ENCODE data around the gene BRD3OS. TPM values are rescaled to one million over a fixed set of nuclear protein-coding genes. Genes with fewer than 3 reads are reported as not detected.

The BRD3OS gene
- total and polyA plus RNA-seq, 2 of the 4 experiments (the other 2 are of a cell fraction): 15.8 to 20.7 TPM

- no peak overlapping the region for H2BK20ac ChIP-seq (ENCODE audit: low read depth, low read length)
- no peak overlapping the region for H2BK120ac ChIP-seq (ENCODE audit: low read depth, low read length)
- H3K36me3 ChIP-seq (ENCODE audit: control insufficient read depth, insufficient read depth, low read length): no peaks in the 10 kb centered on the region
- in situ Hi-C loops (cut with MboI; ENCODE audit: low sequenced_read_pairs): no loop called here
- H2BK15ac ChIP-seq (ENCODE audit: low read depth, low read length): no peak overlapping the region
- intact Hi-C loops (cut with micrococcal nuclease): no loop called here
- no peaks in the 10 kb centered on the region; the same call in 1 of the 2 replicates for H3K4me1 ChIP-seq (ENCODE audit: control insufficient read depth, insufficient read depth, low read length)
- H3K18ac ChIP-seq (ENCODE audit: low read depth, low read length): no peak overlapping the region
- H3K9ac ChIP-seq (ENCODE audit: low read depth, low read length): no peak overlapping the region
- POLR2A ChIA-PET (ENCODE audit: unreplicated experiment): no interaction called here
- no peak overlapping the region for H3K56ac ChIP-seq (ENCODE audit: extremely low read depth, insufficient read depth, low read length)
- H4K91ac ChIP-seq (ENCODE audit: insufficient read depth, low read depth, low read length): no peak overlapping the region
- H4K5ac ChIP-seq (ENCODE audit: low read depth, low read length): no peak overlapping the region
- H3K9me1 ChIP-seq (ENCODE audit: insufficient read depth, low read length): no peaks in the 10 kb centered on the region; the same call in 1 of the 2 replicates
- H4K20me1 ChIP-seq (ENCODE audit: insufficient read depth, low read length): no peaks in the 10 kb centered on the region
- dilution Hi-C loops (cut with HindIII; ENCODE audit: low sequenced_read_pairs, unreplicated experiment): loop anchor here (25.0 kb wide), 1 partner anchor 220 kb away; no protein-coding TSS in a partner anchor
- CTCF ChIA-PET: interaction anchor here (0.6 kb wide), 1 partner anchor 92 kb away, joined by 3 read pairs; no protein-coding TSS in a partner anchor
- H3K4me3 ChIP-seq (ENCODE audit: insufficient read depth, low read depth, low read length): no peak overlapping the region
- H2AK5ac ChIP-seq (ENCODE audit: low read depth, low read length): no peak overlapping the region
- H3K4me2 ChIP-seq (ENCODE audit: low read depth, low read length): no peak overlapping the region
- H3K9me3 ChIP-seq (ENCODE audit: control insufficient read depth, insufficient read depth, low read length): peaks cover 2% of the 10 kb centered on the region; the same call in 1 of the 2 replicates
- H2BK5ac ChIP-seq (ENCODE audit: low read depth, low read length, poor library complexity, severe bottlenecking): no peak overlapping the region
- H2AFZ ChIP-seq (replicated peaks; ENCODE audit: low read length, poor library complexity): no peak overlapping the region
- DNase-seq (no peak), ATAC-seq (ENCODE audit: low read depth) (no peak)
- H3K27me3 ChIP-seq (ENCODE audit: control insufficient read depth, insufficient read depth, low read length): peaks cover 5% of the 10 kb centered on the region; the same call in 1 of the 2 replicates
- TF ChIP-seq MAZ (IDR thresholded peaks at IDR 0.05; ENCODE audit: borderline replicate concordance, low read depth, low read length) (no peak), NFE2L2 (IDR thresholded peaks at IDR 0.05; ENCODE audit: low read depth, low read length) (no peak), RFX5 (IDR thresholded peaks at IDR 0.05; ENCODE audit: low read depth, low read length) (no peak), CHD1 (IDR thresholded peaks at IDR 0.05; ENCODE audit: low read depth, low read length) (no peak), MXI1 (IDR thresholded peaks at IDR 0.05; ENCODE audit: borderline replicate concordance, low read depth, low read length) (no peak)
- TF ChIP-seq, protein P1, sequence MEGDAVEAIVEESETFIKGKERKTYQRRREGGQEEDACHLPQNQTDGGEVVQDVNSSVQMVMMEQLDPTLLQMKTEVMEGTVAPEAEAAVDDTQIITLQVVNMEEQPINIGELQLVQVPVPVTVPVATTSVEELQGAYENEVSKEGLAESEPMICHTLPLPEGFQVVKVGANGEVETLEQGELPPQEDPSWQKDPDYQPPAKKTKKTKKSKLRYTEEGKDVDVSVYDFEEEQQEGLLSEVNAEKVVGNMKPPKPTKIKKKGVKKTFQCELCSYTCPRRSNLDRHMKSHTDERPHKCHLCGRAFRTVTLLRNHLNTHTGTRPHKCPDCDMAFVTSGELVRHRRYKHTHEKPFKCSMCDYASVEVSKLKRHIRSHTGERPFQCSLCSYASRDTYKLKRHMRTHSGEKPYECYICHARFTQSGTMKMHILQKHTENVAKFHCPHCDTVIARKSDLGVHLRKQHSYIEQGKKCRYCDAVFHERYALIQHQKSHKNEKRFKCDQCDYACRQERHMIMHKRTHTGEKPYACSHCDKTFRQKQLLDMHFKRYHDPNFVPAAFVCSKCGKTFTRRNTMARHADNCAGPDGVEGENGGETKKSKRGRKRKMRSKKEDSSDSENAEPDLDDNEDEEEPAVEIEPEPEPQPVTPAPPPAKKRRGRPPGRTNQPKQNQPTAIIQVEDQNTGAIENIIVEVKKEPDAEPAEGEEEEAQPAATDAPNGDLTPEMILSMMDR (conservative IDR thresholded peaks at IDR 0.05; ENCODE audit: low read depth, low read length): no peak
- no peak overlapping the region for H4K8ac ChIP-seq (ENCODE audit: low read depth in 2 of 2, low read length in 2 of 2)
- H3K14ac ChIP-seq (replicated peaks; ENCODE audit: low read depth, low read length): no peak overlapping the region
- 100% methylated on average over 1 of the region's 9 CpGs; no CpG with 5 or more reads in 1 of the 2 experiments for WGBS, 2 experiments (ENCODE audit: extremely low coverage in 2 of 2, insufficient read length in 1 of 2)
- no peak overlapping the region for H2AK9ac ChIP-seq (replicated peaks; ENCODE audit: low read depth, low read length, poor library complexity)
- no peak overlapping the region for H3K4ac ChIP-seq (ENCODE audit: low read depth, low read length)
- BruUV-seq (replicated peaks): no TSS peak
- no peak overlapping the region for H3K27ac ChIP-seq (ENCODE audit: insufficient read depth, low read length)
- H3K79me1 ChIP-seq (ENCODE audit: low read depth in 1 of 2, low read length in 2 of 2): no peaks in the 10 kb centered on the region
- no peak overlapping the region for H3K23ac ChIP-seq (ENCODE audit: low read depth, low read length)
Measured at GRCh38 chr9:134007571-134007970, 17.7 kb upstream of the BRD3OS start.
